HG02840 (cell line): ENCODE data around the gene ERICH6.

Experiments
- ATAC-seq: cut with Tn5 transposase; IDR thresholded peaks from one replicate; pipeline ENCODE4 v1.9.1; 2021; ENCODE audit warnings: mild to moderate bottlenecking, moderate library complexity, moderate number of reproducible peaks; ENCODE audit not compliant: unreplicated experiment, low FRiP score

ERICH6 gene

DNA sequence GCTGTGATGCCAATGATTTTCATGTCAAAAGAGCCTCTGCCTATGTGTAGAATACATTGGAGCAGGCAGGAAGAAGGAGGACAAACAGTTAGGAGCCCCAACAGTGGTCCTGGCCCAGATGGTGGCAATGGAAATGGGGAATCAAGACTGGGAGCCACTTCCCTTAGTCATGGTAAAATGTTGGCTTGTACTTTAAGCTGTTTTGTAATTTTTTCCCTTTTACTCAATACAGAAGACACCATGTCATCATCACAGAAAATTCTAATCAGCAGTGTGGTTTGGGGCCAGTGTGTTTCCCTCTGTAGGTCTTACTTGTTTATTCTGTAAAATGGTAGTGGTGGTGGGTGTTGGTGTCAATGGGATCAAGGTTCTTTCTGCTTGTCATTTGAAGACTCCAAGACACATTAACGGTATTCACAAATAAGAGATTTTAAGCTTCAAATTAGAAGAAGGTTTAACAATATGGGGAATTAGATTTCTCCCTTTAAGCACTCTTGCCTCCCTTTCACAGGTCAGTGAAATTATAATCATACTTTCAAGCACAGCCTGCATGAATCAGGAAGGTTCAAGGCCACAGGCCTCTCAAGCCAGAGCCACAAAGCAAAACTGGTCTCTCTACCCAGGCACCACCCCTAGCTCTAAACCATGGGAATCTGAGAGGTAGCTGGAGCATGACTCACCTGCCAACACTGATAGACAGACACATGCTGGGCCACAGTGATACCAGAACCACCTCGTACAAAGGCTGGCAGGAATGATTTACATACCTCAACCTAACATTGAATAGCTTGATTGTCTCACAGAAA is 34.4 kb upstream of the ERICH6 start:
- ATAC-seq, result no peak

DNA sequence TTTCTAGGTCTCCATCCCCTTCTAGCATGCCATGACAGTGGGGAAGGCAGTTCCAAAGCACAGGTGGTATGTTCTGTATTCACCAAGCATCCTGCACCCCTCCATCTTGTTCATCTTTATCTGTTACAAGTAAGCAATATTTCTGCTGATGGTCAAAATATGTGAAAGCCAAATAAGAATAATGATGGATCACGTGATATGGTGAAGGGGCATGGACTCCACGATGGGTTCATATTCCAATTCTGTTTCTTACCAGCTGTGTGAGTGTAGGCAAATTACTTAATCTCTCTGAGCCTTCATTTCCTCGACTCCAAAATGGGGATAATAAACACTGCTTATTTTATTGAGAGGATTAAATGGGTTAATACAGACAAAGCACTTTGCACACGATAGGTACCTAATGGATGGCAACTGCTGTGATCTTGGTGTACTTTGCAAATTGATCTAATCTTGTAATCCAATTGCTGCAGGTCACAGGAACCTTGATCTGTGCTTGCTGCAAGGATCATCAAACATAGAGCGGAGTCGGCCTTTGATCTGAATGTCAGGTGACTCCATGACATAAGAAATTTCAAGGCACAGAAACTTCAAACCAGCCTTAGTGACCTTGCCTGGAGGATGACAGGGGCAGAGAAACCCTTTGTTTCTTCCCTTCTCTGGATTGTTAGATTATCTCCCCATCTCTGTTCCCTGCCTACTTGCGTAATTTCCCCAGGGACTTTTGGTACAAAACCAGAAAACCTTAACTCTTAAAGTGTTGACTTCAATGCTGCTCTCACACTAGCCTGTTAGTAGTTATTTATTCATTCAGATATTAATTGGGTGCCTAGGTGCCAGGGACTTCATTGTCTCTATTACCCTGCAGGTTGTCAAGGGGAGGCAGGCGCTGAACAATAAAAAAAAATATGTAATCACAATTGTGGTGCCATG is 33.4 kb upstream of the ERICH6 start:
- no peak for ATAC-seq

DNA sequence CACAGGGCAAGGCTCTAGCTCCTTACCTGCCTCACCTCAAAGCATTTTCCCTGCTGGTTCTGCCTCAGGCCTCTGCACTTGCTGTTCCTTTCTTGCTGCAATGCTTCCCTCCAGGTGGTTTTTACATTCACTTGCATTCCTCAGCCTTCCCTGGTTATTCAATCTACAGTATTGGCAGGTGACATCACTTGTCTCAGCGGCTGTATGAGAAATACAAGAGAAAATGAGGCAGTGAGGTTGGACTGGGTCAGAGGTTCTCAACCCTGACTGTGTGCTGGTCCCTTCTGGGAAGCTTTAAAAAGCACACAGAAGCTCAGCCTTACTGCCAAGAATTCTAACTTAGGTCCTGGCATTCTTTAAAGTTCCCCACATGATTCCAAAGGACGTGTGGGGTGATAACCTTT is 32.6 kb upstream of the ERICH6 start:
- ATAC-seq, result no peak

DNA sequence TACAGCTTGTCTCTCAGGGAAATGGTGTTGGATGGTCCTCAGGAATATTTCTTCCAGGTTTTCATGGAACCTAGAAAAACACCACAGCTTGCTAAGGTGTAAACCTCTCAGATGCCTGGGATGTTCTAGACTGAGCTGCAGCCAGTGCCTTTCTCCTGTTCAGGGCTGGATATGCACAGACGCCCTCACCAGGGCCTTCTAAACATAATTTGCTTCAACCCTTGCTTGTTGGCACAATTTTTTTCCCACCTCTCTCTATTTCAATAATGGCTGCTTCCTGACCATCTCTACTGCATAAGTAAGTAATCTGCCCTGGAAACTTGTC is 31.0 kb upstream of the ERICH6 start:
- ATAC-seq, result no peak

DNA sequence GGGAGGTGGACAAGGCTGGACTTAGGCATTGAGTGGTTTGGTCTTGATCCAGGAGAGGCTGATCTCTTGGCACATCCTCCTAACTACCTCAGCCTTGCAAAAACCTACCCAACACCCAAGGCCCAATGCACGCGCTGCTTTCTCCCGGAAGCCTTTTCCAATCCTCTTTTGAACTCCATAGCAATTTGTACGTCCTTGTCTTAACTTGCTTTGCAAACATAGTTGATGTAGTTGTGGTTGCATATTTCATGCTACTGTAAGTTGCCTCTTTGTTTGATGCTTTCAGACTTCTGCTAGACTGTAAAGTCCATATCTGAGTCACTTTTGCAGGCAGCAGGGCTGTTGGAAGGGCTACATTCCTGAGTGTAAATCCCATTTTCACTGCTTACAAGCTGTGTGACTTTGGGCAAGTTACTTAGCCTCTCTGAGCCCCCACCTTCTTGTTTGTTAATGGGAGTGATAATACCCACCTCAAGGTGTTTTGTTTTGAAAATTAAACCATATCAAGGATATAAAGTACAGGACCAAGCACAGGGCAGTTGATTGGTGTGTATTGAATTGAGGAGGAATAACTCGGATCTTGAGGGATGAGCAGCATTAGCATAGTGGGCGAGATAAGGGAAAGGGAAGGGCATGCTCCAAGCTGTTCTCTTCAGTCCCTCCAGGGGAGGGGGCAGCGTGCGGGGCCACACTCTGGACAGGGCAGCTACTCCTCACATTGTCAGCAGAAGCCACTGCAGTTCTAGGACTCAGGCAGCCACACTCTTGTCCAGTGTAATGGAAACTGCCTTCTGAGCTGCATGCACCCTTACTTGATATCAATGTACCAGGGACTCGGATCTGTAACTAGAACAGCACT is 30.4 kb upstream of the ERICH6 start:
- no peak for ATAC-seq

DNA sequence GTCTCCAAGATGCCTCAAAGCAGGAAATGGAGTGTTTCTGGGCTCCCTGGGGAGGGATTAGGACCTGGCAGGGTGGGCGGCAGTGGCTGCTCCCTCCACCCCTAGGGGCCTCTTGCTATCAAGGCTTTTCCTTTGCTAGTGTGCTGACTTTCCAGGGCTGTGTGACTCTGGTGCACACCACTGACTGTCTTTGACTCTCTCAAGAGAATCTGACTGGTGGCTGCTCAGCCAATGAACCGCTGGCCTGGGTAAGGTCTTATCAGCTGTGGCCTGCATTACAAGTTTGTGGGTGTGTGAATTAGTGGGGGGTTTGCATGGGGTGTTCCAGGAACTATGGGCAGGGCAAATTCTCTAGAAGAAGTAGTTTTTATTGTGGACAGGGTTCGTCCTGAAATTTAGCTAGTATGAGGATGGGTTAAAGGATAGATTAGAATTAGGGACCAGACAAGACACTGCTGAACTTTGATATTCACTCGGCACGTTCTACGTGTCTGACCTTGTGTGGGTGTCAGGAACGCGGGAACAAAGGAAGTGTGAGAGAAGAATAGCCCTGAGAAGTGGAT is 29.7 kb upstream of the ERICH6 start:
- no peak for ATAC-seq

DNA sequence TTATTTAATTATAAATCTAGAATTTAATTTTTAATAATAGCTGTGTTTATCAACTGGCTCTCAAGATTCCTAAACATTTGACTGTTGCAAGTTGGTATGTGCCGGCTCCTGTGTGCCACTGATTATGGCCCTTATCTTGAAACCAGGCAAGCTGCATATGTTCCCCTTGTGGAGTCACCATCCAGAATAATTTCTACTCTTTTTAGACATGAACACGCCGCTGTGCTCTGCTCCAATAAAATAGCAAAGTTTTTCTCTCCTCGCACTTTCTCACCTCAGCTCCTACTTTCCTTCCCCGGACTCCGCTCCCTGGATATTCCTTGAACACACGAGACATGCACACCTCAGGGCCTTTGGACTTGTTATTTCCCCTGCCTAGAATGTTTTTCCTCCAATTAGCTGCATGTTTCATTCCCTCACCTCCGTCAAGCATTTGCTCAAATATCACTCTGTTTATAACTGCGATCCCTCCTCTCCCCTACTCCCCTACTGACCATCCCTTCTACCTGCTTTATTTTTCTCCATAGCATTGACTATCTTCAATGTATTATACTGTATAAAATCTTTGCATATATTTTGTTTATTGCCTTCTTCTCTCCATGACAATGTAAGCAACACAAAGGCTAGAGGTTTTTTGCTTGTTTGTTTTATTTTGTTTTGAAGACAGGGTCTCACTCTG is 26.1 kb upstream of the ERICH6 start:
- ATAC-seq, result no peak

DNA sequence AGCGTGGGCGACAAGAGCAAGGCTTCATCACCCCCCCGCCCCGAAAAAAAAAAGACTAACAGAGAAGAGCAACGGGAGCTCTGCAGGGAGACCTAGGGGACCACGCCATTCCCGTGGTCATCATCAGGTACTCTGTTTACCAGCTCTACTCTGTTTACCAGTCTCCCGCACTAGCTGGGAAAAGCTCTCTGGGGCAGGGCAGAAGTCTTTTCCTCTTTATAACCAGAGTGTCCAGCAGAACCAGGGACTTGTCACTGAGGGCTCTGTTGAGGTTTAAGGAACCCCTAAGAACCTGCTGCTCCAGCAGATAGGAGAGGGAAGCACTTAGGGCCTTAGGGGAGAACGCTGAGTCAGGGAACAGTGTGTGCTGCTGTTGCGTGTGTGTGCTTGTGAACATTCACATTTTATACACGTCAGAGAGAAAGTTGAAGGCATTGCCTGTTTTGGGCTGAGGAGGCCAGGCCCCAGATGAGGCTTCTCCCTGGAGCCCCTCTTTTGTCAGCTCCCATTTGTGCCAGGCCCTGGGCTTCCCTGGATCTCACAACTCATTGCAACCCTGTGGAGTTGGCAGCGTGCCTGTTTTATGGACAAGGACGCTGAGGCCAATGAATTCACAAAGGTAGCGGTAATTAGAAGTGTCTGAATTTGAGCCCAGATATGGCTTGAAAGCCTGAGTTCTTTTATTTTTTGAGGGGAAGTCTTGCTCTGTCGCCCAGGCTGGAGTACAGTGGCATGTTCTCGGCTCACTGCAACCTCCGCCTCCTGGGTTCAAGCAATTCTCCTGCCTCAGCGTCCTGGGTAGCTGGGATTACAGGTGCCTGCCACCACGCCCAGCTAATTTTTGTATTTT is 24.2 kb upstream of the ERICH6 start:
- ATAC-seq, result no peak

DNA sequence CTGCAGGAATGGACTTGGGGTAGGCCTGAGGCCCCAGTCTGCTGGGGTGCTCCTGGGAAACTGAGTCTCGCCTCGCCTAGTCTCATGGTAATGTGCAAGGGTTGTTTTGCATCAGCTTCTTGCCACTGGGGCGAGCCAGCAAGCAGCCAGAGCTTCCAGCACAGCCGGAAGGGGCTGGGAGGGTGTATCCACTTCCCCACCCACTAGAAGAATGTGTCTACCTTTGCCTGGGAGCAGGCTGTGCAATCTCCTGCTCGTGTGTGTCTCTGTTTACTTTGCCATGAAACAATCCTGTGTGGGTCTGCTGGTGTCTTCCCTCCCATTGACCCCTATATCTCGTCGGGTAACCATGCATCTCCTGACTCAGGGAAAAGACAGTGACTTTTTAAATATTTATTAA is 21.8 kb upstream of the ERICH6 start:
- no peak for ATAC-seq

DNA sequence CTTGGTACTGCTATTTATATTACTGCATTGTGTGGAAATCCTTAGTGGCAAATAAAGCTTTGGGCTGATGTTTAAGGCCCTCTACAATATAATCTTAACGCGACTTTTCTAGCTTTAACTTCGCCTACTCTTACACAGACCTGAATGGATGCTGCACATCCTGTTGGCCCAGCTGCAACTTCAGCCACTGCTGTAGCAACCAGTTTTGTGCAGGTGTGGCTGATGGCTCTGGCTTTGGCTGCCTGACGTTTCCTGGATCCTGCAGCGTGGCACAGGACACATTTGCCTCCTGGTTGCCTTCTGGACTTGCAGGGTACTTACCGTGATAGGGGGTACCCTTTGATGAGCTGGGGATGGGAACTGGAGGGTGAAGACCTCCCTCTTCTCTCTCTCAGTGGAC is 20.2 kb upstream of the ERICH6 start:
- no peak for ATAC-seq

DNA sequence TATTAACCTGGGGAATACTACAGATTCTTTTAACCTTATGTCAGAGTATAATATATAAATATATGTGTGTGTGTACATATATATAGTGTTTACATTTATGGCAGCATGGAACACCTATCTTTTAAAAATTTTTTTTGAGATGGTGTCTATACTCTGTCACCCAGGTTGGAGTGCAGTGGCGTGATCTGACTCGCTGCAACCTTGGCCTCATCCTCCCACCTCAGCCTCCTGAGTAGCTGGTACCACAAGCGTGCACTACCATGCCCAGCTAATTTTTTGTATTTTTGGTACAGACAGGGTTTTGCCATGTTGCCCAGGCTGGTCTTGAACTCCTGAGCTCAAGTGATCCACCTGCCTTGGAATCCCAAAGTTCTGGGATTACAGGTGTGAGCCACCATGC is 18.5 kb upstream of the ERICH6 start:
- ATAC-seq, result no peak

DNA sequence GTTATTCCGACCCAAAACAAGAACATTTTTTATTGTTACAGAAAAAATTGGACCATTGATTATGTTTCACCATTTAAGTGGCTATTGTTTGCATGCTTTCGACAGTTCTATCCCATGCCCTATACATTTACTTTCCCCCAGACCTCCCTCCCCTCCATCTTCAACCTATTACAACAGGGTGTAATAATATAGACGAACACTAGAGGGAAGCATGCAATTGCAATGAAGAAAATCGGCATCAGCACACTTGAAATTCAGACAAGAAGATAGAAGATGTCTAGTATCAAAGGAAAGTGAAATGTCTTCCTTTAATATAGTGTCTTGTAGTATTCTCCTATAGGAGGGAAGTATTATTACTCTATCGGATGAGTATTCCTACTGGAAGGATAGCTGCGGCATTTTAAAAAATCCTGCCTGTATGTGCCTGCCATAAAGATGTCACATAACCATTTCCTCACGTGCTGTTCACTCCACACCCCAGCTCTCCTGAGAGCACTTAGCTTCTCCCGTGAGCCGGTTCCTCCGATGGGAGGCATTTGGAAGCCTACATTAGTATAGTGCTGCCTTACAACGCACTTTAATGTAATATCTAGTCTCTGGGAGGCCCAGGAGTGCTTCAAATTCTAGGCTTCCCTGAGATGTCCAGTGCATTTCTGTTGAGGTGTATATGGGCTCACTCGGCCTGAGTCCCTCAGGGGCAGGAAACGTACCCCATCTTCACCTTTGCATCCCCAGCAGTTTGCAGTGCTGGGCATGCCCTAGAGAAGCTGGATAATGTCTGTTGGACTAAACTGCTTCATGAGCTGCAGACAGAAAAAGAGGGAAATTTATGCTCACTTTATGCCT is 17.8 kb upstream of the ERICH6 start:
- ATAC-seq, result peak; percentile 56

DNA sequence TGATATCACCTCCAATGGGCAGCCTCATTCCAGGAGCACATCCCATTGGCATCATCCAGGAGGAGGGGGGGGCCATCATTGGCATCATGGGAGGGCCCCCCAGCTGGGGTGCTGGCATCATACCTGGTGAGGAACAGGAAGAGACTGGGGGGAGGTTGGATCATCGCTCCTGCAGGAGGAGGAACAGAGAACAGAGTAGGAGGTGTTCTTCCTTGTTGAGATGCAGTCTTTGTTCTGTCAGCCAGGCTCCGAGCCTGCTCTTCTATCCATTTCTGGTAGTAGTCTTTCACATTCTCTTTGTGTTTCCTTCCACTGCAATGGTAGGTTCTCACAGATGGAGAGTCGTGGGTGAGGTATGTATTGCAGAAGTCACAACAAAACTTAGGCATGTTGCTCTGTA is 16.7 kb upstream of the ERICH6 start:
- ATAC-seq, result no peak

DNA sequence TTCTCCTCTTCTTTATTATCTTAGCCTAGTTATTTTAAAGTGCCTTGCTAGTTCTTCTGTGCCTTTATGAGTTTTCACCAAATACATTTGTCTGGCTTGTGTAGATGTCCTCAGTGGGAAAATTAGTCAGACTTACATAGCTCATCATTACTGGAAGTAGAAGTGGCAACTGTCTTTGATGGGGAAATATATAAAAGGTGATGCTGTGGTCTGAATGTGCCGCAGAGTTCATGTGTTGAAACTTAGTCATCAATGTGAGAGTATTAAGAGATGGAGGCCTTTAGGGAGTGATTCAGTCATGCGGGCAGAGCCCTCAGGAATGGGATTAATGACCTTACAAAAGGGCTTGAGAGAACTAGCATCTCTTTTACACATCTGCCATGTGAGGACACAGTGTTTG is 6.4 kb upstream of the ERICH6 start:
- ATAC-seq, result no peak

DNA sequence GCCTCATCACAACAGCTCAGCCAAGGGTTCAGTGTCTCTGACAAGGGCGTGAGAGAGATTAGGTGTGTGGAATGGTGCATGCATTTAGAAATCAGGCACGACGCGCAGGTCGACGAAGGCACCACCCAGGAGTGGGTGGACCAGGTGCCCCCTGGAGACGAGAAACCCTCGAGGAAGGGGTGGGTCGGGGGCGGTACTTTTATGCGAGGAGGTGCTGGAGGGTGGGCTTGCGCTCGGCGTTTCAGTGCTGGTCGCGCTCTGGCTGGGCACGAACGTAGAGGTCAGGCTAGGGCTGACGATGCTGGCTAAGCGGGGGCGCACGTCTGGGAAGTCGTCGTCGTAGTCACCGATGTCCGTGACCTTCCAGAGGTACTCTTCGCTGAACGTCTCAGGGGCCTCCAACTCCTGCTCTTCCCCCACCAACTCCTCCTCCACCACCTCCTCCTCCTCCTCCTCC is 393 bp downstream of the ERICH6 start:
- ATAC-seq, result peak; percentile 5

DNA sequence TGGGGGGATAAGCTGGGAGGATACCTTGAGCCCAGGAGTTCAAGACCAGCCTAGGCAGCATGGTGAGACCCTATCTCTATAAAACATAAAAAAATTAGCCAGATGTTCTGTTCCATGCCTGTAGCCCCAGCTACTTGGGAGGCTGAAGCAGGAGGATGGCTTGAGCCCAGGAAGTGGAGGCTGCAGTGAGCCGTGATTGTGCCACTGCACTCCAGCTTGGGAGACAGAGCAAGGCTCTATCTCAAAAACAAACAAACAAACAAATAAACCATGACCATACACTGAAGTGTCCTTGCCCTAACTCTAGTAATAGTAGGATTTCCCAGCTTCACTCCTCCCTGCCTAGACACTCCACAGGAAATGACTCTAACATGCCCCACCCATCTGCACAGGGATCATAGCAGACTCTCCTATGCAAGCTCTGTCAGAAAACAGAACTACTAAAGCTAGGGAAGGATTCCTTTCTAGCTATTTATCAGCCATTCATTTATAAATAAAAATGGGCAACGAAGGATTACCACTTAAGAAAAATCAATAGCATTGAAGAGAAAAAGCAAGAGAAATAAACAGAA is 4.6 kb downstream of the ERICH6 start:
- no peak for ATAC-seq

DNA sequence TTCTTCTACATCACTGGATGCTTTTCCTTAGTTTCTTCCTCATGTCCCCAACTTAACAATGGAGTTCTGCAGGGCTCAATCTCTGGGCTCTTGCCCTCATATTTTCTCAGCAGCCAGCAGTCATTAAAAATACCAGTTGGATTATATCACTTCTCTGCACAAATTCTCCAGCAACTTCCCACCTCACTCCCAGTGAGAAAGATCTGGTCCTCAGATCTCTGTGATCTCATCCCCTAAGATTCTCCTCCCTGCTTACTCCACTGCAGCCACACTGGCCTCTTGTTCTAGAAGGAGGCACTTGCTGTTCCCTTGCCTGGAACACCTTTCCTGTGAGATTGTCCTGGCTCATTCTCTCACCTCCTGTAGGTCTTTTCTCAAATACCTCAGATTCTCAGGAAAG is 6.1 kb downstream of the ERICH6 start:
- no peak for ATAC-seq
